Trophoblast cell (in vitro differentiated cells and primary cell): ENCODE results near the gene CIB4.
A peak's percentile ranks its signal among the peaks of the same experiment; 100 is the strongest.

ENCODE experiments used
- DNase-seq, 2 donors: peaks; one replicate each; pipeline ENCODE4 v3.0.0-alpha.2; 2016
- H2AFZ ChIP-seq: 2 replicates; pipeline ENCODE4 v1.6.1; 2013; ENCODE audit warnings: low read length, moderate library complexity, mild to moderate bottlenecking; ENCODE audit not compliant: insufficient read depth, poor library complexity
- H2AK5ac ChIP-seq: 2 replicates; pipeline ENCODE4 v1.6.1; 2013; ENCODE audit warnings: mild to moderate bottlenecking, low read length
- H2BK120ac ChIP-seq: 2 replicates; pipeline ENCODE4 v1.6.1; 2013; ENCODE audit warnings: low read length, mild to moderate bottlenecking, moderate library complexity; ENCODE audit not compliant: insufficient read depth, poor library complexity
- H2BK12ac ChIP-seq: 2 replicates; pipeline ENCODE4 v1.6.1; 2013; ENCODE audit warnings: mild to moderate bottlenecking, low read length, moderate library complexity
- H2BK5ac ChIP-seq: 2 replicates; pipeline ENCODE4 v1.6.1; 2013; ENCODE audit warnings: low read length, low read depth, moderate library complexity, mild to moderate bottlenecking; ENCODE audit not compliant: poor library complexity
- H3K14ac ChIP-seq: 2 replicates; pipeline ENCODE4 v1.6.1; 2013; ENCODE audit warnings: mild to moderate bottlenecking, low read length
- H3K18ac ChIP-seq: 2 replicates; pipeline ENCODE4 v1.6.1; 2013; ENCODE audit warnings: mild to moderate bottlenecking, low read length
- H3K23ac ChIP-seq: 2 replicates; pipeline ENCODE4 v1.6.1; 2013; ENCODE audit warnings: low read length
- H3K27ac ChIP-seq: 2 replicates; pipeline ENCODE4 v1.5.1; 2013; ENCODE audit warnings: low read depth, mild to moderate bottlenecking, inconsistent platforms, low read length, moderate library complexity
- H3K27me3 ChIP-seq: 2 replicates; pipeline ENCODE4 v1.6.1; 2013; ENCODE audit warnings: inconsistent platforms, mild to moderate bottlenecking, low read length, moderate library complexity; ENCODE audit not compliant: insufficient read depth
- H3K36me3 ChIP-seq, 2 experiments: 1 replicate in 1 of 2; 2 replicates in 1 of 2; pipeline ENCODE4 v1.6.1; 2013; ENCODE audit warnings: low read length in 2 of 2, mild to moderate bottlenecking in 2 of 2, moderate library complexity in 1 of 2; ENCODE audit not compliant: insufficient read depth in 2 of 2, control insufficient read depth in 1 of 2
- H3K4ac ChIP-seq: 2 replicates; pipeline ENCODE4 v1.6.1; 2013; ENCODE audit warnings: low read depth, mild to moderate bottlenecking, low read length, moderate library complexity
- H3K4me1 ChIP-seq, 2 experiments: 1 replicate in 1 of 2; 2 replicates in 1 of 2; pipeline ENCODE4 v1.6.1; 2013; ENCODE audit warnings: low read length in 2 of 2, mild to moderate bottlenecking in 2 of 2, moderate library complexity in 1 of 2; ENCODE audit not compliant: insufficient read depth in 2 of 2, control insufficient read depth in 1 of 2
- H3K4me2 ChIP-seq: 2 replicates; pipeline ENCODE4 v1.6.1; 2013; ENCODE audit warnings: inconsistent platforms, mild to moderate bottlenecking, low read length, moderate library complexity
- H3K4me3 ChIP-seq: 2 replicates; pipeline ENCODE4 v1.5.1; 2013; ENCODE audit warnings: mild to moderate bottlenecking, low read depth, low read length, inconsistent platforms
- H3K79me1 ChIP-seq: one replicate; pipeline ENCODE4 v1.6.1; 2013; ENCODE audit warnings: low read length
- H3K79me2 ChIP-seq: 2 replicates; pipeline ENCODE4 v1.6.1; 2013; ENCODE audit warnings: low read length, mild to moderate bottlenecking; ENCODE audit not compliant: control insufficient read depth, insufficient read depth, poor library complexity
- H3K9ac ChIP-seq: 2 replicates; pipeline ENCODE4 v1.6.1; 2013; ENCODE audit warnings: mild to moderate bottlenecking, low read length
- H3K9me3 ChIP-seq: 2 replicates; pipeline ENCODE4 v1.6.1; 2013; ENCODE audit warnings: low read depth, mild to moderate bottlenecking, control low read depth, inconsistent platforms, low read length; ENCODE audit not compliant: insufficient read depth
- H4K12ac ChIP-seq: 2 replicates; pipeline ENCODE4 v1.6.1; 2013; ENCODE audit warnings: low read depth, mild to moderate bottlenecking, low read length, moderate library complexity
- H4K8ac ChIP-seq: 2 replicates; pipeline ENCODE4 v1.6.1; 2013; ENCODE audit warnings: low read depth, mild to moderate bottlenecking, low read length, moderate library complexity
- H4K91ac ChIP-seq: one replicate; pipeline ENCODE4 v1.6.1; 2013; ENCODE audit warnings: low read depth, mild to moderate bottlenecking, low read length, moderate library complexity
- WGBS: extraction: QIAGEN DNeasy Blood & Tissue Kit; methylation state at CpG from one replicate; pipeline ENCODE4 v1.1.7; 2013; ENCODE audit warnings: missing lambda C conversion rate; ENCODE audit not compliant: insufficient read length, insufficient coverage; ENCODE audit errors: extremely low coverage; 5-methylcytosine and 5-hydroxymethylcytosine counted together

Gene CIB4

GRCh38 chr2:26685341-26685740 lies 44.2 kb upstream of the CIB4 start:
- whole genome bisulfite sequencing: no CpG with 5 or more reads among the region's 5 CpGs
- H3K4me3 ChIP-seq: no peak overlapping the region
- no peak overlapping the region for H3K18ac ChIP-seq
- H2AFZ ChIP-seq: no peak overlapping the region
- no peak overlapping the region for H2BK12ac ChIP-seq
- H3K4me2 ChIP-seq: no peak overlapping the region
- H2AK5ac ChIP-seq: no peak overlapping the region
- H3K4me1 ChIP-seq: peaks cover 6 to 7% of the 10 kb centered on the region in 2 experiments
- H3K23ac ChIP-seq: no peak overlapping the region
- no peaks in the 10 kb centered on the region for H3K27me3 ChIP-seq
- no peak overlapping the region for H3K4ac ChIP-seq
- DNase-seq: no peak
- no peaks in the 10 kb centered on the region for H3K79me1 ChIP-seq
- H3K79me2 ChIP-seq: no peaks in the 10 kb centered on the region
- no peak overlapping the region for H2BK120ac ChIP-seq
- H3K9me3 ChIP-seq: no peaks in the 10 kb centered on the region
- no peak overlapping the region for H2BK5ac ChIP-seq
- H4K12ac ChIP-seq: no peak overlapping the region
- no peak overlapping the region for H3K27ac ChIP-seq
- H3K9ac ChIP-seq: no peak overlapping the region
- H4K8ac ChIP-seq: no peak overlapping the region
- no peaks in the 10 kb centered on the region for H3K36me3 ChIP-seq
- no peak overlapping the region for H4K91ac ChIP-seq
- no peak overlapping the region for H3K14ac ChIP-seq

GRCh38 chr2:26683583-26683982 lies 42.4 kb upstream of the CIB4 start:
- Histone ChIP-seq H2AK5ac (no peak overlapping the region), H2BK5ac (no peak overlapping the region), H3K23ac (no peak overlapping the region), H3K79me1 (no peaks in the 10 kb centered on the region), H4K91ac (no peak overlapping the region), H3K36me3 (no peaks in the 10 kb centered on the region), H3K27me3 (peaks cover 1% of the 10 kb centered on the region), H3K18ac (no peak overlapping the region), H3K9ac (no peak overlapping the region), H2BK12ac (no peak overlapping the region), H2AFZ (no peak overlapping the region), H3K9me3 (no peaks in the 10 kb centered on the region), H3K4me2 (no peak overlapping the region), H3K4me3 (no peak overlapping the region), H3K14ac (no peak overlapping the region), H3K4me1 (peaks cover 6 to 7% of the 10 kb centered on the region in 2 experiments), H4K12ac (no peak overlapping the region), H2BK120ac (no peak overlapping the region), H3K27ac (no peak overlapping the region), H4K8ac (no peak overlapping the region), H3K79me2 (no peaks in the 10 kb centered on the region), H3K4ac (no peak overlapping the region)
- no peak for DNase-seq
- WGBS: no CpG with 5 or more reads among the region's 6 CpGs

- Histone ChIP-seq H2BK12ac (no peak overlapping the region), H3K4ac (no peak overlapping the region)
Observed at GRCh38 chr2:26682155-26682554, 41.0 kb upstream of the CIB4 start.

GRCh38 chr2:26681656-26682055 lies 40.5 kb upstream of the CIB4 start:
- peaks cover 3% of the 10 kb centered on the region for H3K27me3 ChIP-seq
- H2BK12ac ChIP-seq: no peak overlapping the region
- no peak overlapping the region for H2AFZ ChIP-seq
- no peak overlapping the region for H4K8ac ChIP-seq
- no peak overlapping the region for H4K12ac ChIP-seq
- H3K18ac ChIP-seq: no peak overlapping the region
- no peaks in the 10 kb centered on the region for H3K36me3 ChIP-seq
- peaks cover 6 to 7% of the 10 kb centered on the region in 2 experiments for H3K4me1 ChIP-seq
- no peak overlapping the region for H4K91ac ChIP-seq
- no peak overlapping the region for H2BK120ac ChIP-seq
- no peak overlapping the region for H3K23ac ChIP-seq
- no peaks in the 10 kb centered on the region for H3K79me2 ChIP-seq
- H3K9ac ChIP-seq: no peak overlapping the region
- H3K14ac ChIP-seq: no peak overlapping the region
- no peak for DNase-seq
- peaks cover 3% of the 10 kb centered on the region for H3K9me3 ChIP-seq
- H2AK5ac ChIP-seq: no peak overlapping the region
- H3K4ac ChIP-seq: no peak overlapping the region
- WGBS: no CpG with 5 or more reads among the region's 3 CpGs
- H3K4me3 ChIP-seq: no peak overlapping the region
- no peak overlapping the region for H3K4me2 ChIP-seq
- no peak overlapping the region for H3K27ac ChIP-seq
- no peaks in the 10 kb centered on the region for H3K79me1 ChIP-seq
- no peak overlapping the region for H2BK5ac ChIP-seq

More at GRCh38 chr2:26682155-26682554, 41.0 kb upstream of the CIB4 start:
- no peaks in the 10 kb centered on the region for H3K79me1 ChIP-seq
- H4K8ac ChIP-seq: no peak overlapping the region
- H4K12ac ChIP-seq: no peak overlapping the region
- no peak overlapping the region for H2AK5ac ChIP-seq
- H3K9me3 ChIP-seq: peaks cover 3% of the 10 kb centered on the region
- H3K27ac ChIP-seq: no peak overlapping the region
- no peak overlapping the region for H3K23ac ChIP-seq
- H3K27me3 ChIP-seq: peaks cover 3% of the 10 kb centered on the region
- no CpG with 5 or more reads among the region's 8 CpGs for WGBS
- DNase-seq: peak; percentile 16 to 54
- H3K79me2 ChIP-seq: no peaks in the 10 kb centered on the region
- H4K91ac ChIP-seq: no peak overlapping the region
- H2BK120ac ChIP-seq: no peak overlapping the region
- no peak overlapping the region for H3K4me2 ChIP-seq
- no peaks in the 10 kb centered on the region for H3K36me3 ChIP-seq
- no peak overlapping the region for H2BK5ac ChIP-seq
- no peak overlapping the region for H2AFZ ChIP-seq
- peaks cover 6 to 7% of the 10 kb centered on the region in 2 experiments for H3K4me1 ChIP-seq
- no peak overlapping the region for H3K18ac ChIP-seq
- H3K4me3 ChIP-seq: no peak overlapping the region
- no peak overlapping the region for H3K14ac ChIP-seq
- no peak overlapping the region for H3K9ac ChIP-seq
